ES-I3 (cell line): ENCODE data around the gene INTU.
"Not testable (repeated sequence)": the region's sequence is repeated elsewhere in the genome, so short reads cannot be mapped to it uniquely, and the experiment has no call there.

Experiments used
- H3K36me3 ChIP-seq: 2 replicates; pipeline ENCODE4 v1.6.1; 2013; ENCODE audit warnings: mild to moderate bottlenecking, low read length, control low read depth, moderate library complexity; ENCODE audit not compliant: insufficient read depth
- H3K4me1 ChIP-seq: 2 replicates; pipeline ENCODE4 v1.6.1; 2013; ENCODE audit warnings: mild to moderate bottlenecking, control low read depth, low read length; ENCODE audit not compliant: insufficient read depth
- H3K9ac ChIP-seq: 2 replicates; pipeline ENCODE4 v1.6.1; 2013; ENCODE audit warnings: low read depth, mild to moderate bottlenecking, low read length, moderate library complexity
- H3K9me3 ChIP-seq: 2 replicates; pipeline ENCODE4 v1.6.1; 2013; ENCODE audit warnings: mild to moderate bottlenecking, low read length, moderate library complexity; ENCODE audit not compliant: control insufficient read depth, insufficient read depth

The INTU gene

GRCh38 chr4:127632420-127633403 is at the start of gene INTU:
Gene INTU (plus strand): TSS chr4:127632957. CDS start chr4:127633035, 78 bp downstream.
- Histone ChIP-seq H3K9me3 (no peaks in the 10 kb centered on the region; the same call in 1 of the 2 replicates), H3K9ac (peak within 1 kb of the TSS; percentile 76), H3K4me1 (no peaks in the 10 kb centered on the region), H3K36me3 (no peaks in the 10 kb centered on the region)

GRCh38 chr4:127586496-127586895 is 46.3 kb upstream of the INTU start:
- H3K9ac ChIP-seq, H3K4me1 ChIP-seq, H3K9me3 ChIP-seq, H3K36me3 ChIP-seq: not testable (repeated sequence)

- H3K36me3 ChIP-seq: no peaks in the 10 kb centered on the region
- no peak overlapping the region for H3K9ac ChIP-seq
- 0 out of 2 replicates have a peak, but pooled peaks cover 2% of the 10 kb centered on the region for H3K9me3 ChIP-seq
- H3K4me1 ChIP-seq: no peaks in the 10 kb centered on the region
Measured at GRCh38 chr4:127586922-127587571, 45.7 kb upstream of the INTU start.

- not testable (repeated sequence) for H3K36me3 ChIP-seq, H3K9me3 ChIP-seq, H3K9ac ChIP-seq, H3K4me1 ChIP-seq
Measured at GRCh38 chr4:127589153-127589552, 43.6 kb upstream of the INTU start.

GRCh38 chr4:127598656-127599055 is 34.1 kb upstream of the INTU start:
- Histone ChIP-seq H3K36me3 (no peaks in the 10 kb centered on the region), H3K4me1 (no peaks in the 10 kb centered on the region), H3K9me3 (no peaks in the 10 kb centered on the region), H3K9ac (no peak overlapping the region)

- no peak overlapping the region for H3K9ac ChIP-seq
- no peaks in the 10 kb centered on the region for H3K9me3 ChIP-seq
- H3K36me3 ChIP-seq: no peaks in the 10 kb centered on the region
- no peaks in the 10 kb centered on the region for H3K4me1 ChIP-seq
Measured at GRCh38 chr4:127601029-127601428, 31.7 kb upstream of the INTU start.

- no peaks in the 10 kb centered on the region for H3K36me3 ChIP-seq
- no peak overlapping the region for H3K9ac ChIP-seq
- H3K9me3 ChIP-seq: no peaks in the 10 kb centered on the region
- H3K4me1 ChIP-seq: no peaks in the 10 kb centered on the region; the same call in 1 of the 2 replicates
Measured at GRCh38 chr4:127604949-127605709, 27.6 kb upstream of the INTU start.

GRCh38 chr4:127606823-127607222 is 25.9 kb upstream of the INTU start:
- H3K36me3 ChIP-seq: no peaks in the 10 kb centered on the region

GRCh38 chr4:127609484-127609883 is 23.3 kb upstream of the INTU start:
- H3K4me1 ChIP-seq: no peaks in the 10 kb centered on the region; the same call in 1 of the 2 replicates
- no peak overlapping the region for H3K9ac ChIP-seq
- no peaks in the 10 kb centered on the region for H3K36me3 ChIP-seq
- no peaks in the 10 kb centered on the region for H3K9me3 ChIP-seq

More at GRCh38 chr4:127606823-127607222, 25.9 kb upstream of the INTU start:
- no peaks in the 10 kb centered on the region for H3K9me3 ChIP-seq
- no peak overlapping the region for H3K9ac ChIP-seq
- no peaks in the 10 kb centered on the region; the same call in 1 of the 2 replicates for H3K4me1 ChIP-seq

- no peaks in the 10 kb centered on the region for H3K9me3 ChIP-seq
- no peaks in the 10 kb centered on the region; the same call in 1 of the 2 replicates for H3K4me1 ChIP-seq
- no peaks in the 10 kb centered on the region for H3K36me3 ChIP-seq
- no peak overlapping the region for H3K9ac ChIP-seq
Measured at GRCh38 chr4:127610488-127610887, 22.3 kb upstream of the INTU start.

GRCh38 chr4:127616898-127617297 is 15.9 kb upstream of the INTU start:
- Histone ChIP-seq H3K4me1 (no peaks in the 10 kb centered on the region), H3K36me3 (no peaks in the 10 kb centered on the region), H3K9me3 (no peaks in the 10 kb centered on the region), H3K9ac (no peak overlapping the region)

GRCh38 chr4:127618427-127618826 is 14.3 kb upstream of the INTU start:
- no peak overlapping the region for H3K9ac ChIP-seq
- no peaks in the 10 kb centered on the region for H3K9me3 ChIP-seq
- no peaks in the 10 kb centered on the region for H3K4me1 ChIP-seq
- H3K36me3 ChIP-seq: no peaks in the 10 kb centered on the region

- H3K36me3 ChIP-seq: no peaks in the 10 kb centered on the region
- H3K9me3 ChIP-seq: no peaks in the 10 kb centered on the region
- no peaks in the 10 kb centered on the region for H3K4me1 ChIP-seq
- H3K9ac ChIP-seq: peak overlapping the region; percentile 81
Measured at GRCh38 chr4:127622621-127622920, 10.2 kb upstream of the INTU start.
